NCI-H774 (cell line): ENCODE measurements around the gene CAPN1.
"Not testable (repeated sequence)": the region's sequence is repeated elsewhere in the genome, so short reads cannot be mapped to it uniquely, and the experiment has no call there.

ENCODE experiments used
- DNase-seq: peaks from one replicate; lab custom pipeline; 2025; lab: John Stamatoyannopoulos, UW

The CAPN1 gene

DNA sequence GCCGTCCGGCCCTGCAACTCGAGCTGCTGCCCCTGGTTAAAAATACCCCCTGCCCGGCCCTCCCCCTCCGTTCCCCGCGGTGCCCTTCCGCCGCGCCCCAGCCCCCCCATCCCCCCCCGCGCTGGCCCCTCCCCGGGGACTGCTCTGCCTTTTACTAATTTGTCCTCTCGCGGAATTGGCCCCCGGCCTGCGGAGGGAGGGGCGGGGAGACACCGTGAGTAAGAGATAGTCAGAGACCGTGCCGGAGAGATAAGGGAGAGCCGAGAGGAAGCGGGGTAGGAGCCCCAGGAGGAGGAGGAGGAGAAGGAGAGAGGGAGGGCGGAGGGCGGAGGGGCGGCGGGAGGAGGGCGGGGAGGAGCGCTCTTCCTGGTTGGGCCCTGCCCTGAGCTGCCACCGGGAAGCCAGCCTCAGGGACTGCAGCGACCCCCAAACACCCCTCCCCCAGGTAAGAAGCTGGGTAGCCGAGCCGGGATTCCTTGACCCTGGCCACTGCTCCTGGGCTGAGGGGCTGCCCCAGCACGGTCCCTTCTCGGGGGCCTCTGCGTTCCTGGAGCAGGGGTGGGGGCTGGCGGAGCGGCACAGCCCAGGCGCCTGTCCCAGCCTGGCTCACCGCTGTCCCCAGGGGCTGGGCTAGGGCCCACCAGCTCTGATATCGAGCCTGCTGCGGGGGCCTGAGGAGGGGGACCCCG, at the start of gene CAPN1:
Gene CAPN1, plus strand, starts transcription at position 360 of the 689 bp plus-strand sequence. CDS start 774 bp downstream, outside the sequence.
- DNase-seq = peak; percentile 51

DNA sequence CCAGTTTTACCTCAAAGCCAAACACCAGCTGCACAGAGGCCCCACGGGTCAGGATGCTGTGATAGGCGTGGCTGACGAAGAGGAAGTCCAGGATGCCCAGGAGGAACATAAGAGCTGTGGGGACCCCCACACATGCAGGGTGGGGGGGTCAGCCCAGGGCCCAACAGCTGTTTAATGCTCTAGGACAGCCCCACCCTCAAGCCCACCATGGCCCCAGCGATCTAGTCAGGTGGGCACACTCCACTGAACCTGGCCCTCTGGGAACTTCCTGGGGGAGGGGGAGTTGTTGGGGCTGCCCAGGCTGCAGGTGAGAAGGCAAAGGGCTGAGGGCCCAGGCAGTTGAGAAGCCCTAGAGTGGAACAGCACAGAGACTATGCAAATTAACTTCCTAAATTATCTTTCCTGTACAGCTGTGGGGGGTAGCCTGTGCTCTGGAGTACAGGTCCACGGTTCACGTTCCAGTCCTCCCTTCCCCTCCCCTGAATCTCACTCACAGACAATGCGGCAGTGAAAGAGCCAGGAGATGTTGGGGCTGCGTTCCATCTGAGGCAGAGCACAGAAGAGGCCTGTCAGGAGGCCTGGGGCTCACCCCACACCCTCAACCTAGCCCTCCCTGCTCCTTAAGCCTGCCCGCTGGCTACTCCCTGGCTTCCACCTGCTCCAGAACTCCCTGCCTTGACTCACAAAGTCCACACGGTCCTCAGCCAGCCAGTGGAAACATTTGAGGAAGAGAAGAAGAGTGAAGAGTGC, 49.3 kb upstream of the CAPN1 start:
- no peak for DNase-seq

DNA sequence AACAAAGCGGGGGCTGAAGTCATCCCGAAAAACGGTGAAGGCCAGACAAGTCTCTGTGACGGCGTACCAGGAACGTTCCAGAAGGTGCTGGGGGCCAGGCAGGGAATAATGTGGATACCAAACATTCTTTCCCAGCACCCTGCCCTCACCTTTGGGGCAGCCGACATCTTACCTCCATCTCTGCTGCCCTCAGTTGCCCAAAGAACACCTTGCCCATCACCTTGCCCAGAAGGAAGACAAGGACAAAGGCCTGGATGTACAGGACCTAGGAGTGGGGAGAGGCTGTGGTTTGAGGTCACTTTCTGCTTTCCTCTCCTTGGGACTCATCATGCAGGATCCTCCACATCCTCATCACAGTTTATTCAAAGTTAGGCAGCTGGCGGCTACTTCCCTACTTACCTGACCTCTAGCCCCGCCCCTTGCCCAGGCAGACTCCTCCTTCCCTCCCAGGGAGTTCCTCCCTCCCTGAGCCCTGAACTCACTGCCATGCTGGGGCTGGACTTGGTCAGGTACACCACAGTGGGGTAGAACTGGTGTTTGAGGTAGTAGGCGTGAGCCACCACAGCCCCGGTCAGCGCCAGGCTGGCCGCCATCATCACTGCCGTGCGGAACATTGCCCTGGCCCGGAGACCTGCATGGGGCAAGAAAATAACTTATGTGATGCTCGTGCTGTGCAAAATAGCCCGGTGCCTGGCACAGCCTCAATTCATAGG, 48.6 kb upstream of the CAPN1 start:
- peak; percentile 51 for DNase-seq

DNA sequence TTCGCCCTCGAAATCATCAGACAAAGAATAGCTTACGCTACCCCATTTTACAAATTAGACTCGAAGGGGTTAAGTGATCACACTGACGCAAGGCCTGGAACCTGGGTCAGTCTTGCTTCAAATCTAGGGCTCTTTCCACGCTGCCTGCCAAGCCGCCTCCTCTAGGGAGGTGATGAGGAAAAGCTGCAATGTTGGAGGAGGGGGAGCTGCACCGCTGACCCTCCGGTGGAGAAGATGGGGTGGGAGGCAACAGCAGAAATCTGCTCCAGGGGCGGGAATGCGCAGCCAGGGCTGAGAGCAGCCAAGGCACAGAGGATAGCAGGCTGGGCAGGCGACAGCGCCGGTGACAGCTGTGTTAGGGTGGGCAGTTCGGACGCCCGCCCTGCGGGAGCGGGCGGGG, 48.0 kb upstream of the CAPN1 start:
- DNase-seq = no peak

DNA sequence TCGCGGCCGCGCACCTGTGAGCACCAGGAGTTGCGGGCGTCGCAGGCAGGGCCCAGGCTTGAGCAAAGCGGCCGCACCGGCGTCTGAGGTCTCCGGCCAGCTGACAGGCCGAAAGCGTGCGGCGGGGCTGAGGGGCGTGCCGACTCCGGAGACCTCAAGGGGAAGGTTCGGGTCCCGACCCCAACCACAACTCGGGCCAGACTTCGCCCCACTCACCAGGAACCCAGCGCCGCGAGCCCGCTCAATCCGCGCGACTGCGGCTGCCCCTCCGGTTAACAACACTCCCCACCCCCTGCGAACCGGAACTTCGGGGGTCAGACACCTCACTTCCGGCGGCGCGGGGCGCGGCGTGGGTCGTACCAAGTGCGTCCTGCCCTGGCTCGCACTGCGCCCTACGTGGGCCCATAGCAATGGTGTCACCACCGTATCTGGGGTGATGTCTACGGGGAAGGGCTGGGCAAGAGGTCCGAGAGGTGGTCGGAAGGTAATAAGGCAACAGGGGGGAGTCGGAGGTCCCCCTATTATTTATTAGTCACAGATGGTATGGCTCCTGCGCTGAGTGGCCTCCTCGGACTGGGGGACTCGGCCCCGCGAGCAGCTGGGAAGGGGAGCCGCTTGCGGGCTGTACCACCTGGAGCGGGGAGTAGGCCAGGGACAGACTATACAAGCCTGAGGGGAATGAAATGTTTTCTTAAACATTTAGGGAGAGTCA, 47.3 kb upstream of the CAPN1 start, which contains the start of gene SYVN1:
Gene SYVN1, minus strand, starts transcription at position 280 of the 712 bp plus-strand sequence. CDS start 918 bp downstream, outside the sequence.
- DNase-seq = peak; percentile 90

DNA sequence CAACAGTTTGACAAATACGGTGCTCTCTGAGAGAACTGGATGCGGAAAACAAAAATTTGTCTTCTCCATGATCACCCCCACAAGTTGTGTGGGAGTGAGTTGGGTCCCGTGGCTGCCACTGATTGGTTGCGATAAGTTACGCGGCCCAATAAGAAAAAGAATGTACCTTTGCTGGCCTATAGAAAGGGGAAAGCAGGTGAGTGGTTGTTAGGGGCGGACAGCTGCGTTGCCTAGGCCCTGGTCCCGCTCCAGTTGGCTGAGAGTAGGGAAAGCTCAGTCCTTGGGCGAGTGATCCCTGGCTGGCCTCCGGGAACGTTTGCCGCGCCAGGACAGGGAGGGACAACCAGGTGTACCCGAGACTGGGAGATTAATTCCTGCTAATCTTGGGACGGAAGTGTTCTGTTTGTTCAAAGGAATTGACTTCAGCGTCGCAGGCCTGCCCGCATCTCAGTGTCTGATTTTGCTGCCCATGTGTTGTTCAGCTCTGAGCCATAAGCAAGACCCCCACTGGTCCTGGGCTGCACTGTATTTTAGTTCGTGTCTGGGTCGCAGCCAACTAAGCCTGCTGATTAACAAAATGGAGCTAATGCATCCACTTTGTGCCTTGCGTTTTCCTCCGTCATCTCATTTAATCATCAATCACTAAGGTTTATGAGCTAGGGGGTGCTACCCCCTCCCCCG, 46.6 kb upstream of the CAPN1 start:
- DNase-seq = peak; percentile 98

DNA sequence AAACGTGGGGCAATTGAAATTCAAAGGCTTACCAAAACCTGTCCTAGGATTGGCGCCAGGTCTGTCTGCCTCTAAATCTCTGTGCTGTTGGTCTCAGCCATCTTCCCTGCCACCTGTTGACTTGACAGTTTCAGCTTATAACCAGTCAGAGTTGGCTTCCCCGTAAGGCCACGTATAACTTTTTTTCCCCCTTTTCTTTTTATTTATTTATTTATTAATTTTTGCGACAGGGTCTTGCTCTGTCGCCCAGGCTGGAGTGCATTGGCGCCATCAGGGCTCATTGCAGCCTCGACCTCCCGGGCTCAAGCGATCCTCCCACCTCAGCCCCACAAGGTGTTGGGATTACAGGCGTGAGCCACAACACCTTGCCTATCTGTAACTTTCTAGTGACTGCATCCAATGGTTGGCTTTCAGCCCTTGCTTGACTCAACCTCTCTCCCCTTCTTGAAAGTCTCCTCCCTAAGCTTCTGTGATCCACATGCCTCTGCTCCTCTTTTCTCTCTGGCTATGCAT, 46.0 kb upstream of the CAPN1 start:
- no peak for DNase-seq

DNA sequence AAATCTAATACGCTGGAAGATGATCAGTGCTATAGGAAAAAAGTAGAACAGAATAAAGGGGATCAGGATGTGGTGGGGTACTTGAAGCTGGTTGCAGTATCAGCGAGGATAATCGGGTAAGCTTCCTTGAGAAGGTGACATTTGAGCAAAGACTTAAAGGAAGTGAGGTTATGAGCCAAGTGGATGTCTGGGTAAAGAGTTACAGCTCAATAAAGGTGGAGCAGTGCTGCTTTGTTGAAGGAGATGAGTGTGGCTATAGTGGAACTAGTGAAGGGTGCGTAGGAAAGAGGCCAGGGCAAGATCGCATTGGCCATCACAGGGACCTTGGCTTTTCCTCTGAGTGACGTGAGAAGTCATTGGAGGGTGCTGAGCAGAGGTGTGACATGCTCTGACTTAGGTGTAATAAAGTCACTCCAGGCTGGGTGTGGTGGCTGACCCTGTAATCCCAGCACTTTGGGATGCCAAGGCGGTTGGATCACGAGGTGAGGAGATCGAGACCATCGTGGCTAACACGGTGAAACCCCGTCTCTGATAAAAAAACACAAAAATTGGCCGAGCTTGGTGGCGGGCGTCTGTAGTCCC, 45.1 kb upstream of the CAPN1 start:
- DNase-seq = no peak

DNA sequence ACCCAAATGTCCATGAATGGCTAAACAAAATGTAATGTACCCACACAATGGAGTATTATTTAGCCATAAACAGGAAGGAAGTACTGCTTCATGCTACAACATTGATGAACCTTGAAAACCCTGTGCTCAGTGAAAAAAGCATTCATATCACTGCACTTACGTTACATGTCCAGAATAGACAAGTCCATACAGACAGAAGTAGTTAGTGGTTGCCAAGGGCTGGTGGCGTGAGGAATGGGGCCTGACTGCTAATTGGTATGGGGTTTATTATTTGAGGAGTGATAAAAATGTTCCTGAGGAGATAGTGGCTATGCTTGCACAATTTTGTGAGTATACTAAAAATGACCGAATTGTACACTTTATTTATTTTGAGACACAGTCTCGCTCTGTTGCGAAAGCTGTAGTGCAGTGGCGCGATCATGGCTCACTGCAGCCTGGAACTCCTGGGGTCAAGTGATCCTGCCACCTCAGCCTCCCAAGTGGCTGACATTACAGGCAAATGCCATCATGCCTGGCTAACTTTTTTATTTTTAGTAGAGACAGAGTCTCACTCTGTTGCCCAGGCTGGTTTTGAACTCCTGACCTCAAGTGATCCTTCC, 39.7 kb upstream of the CAPN1 start:
- DNase-seq = no peak

DNA sequence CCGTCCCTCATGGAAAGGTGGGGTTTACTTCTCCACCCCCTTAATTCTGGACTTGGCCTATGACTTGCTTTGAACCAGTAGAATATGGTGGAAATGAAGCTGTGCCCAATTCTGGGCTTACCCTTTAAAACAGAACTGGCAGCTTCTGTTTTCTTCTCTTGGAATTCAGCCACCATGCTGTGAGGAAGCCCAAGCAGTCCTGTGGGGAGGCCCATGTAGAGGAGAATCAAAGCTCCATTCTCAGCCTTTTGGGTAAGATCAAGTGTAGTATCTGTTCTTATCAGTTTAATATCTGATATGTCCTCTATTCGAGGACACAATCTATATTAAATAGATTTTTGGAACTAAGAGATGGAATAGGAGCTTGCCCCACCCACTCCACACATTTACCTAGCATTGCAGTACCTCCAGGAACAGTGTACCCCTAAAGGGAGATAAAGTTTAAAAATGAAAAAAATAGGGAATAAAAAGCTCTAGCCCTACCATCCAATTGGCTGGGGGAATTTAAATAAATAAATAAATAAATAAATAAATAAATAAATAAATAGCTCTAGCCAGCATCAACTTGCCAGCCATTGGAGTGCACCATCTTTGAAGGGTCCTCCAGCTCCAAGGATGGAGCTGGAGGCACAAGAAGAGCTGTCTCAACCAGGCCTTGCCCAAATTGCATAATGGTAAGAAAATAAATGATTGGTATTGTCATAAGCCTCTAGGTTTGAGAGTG, 34.2 kb upstream of the CAPN1 start:
- no peak for DNase-seq

DNA sequence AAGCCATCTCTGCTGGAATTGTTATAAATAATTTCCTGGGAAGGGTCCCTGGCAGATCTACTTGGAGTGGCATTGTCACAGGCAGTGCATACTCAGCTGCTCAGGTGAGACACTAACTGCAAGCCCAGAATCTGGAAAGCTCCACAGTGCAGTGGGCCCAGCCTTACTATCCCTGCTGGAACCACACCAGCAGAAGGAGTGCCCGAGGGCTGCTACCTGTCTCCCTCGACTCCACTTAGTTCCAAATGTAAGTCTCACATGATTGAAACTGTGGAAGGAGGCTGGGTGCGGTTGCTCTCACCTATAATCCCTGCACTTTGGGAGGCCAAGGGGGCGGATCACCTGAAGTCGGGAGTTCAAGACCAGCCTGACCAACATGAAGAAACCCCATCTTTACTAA, 33.1 kb upstream of the CAPN1 start:
- no peak for DNase-seq

DNA sequence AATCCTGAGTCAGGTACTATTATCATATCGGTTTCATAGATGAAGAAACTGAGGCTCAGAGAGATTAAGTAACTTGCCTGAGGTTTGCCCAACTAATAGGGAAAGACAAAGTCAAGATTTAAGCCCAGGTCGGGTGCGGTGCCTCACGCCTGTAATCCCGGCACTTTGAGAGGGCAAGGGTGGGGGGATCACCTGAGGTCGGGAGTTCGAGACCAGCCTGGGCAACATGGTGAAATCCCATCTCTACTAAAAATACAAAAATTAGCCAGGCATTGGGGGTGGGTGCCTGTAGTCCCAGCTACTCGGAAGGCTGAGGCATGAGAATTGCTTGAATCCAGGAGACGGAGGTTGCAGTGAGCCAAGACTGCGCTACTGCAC, 31.6 kb upstream of the CAPN1 start:
- DNase-seq = not testable (repeated sequence)

DNA sequence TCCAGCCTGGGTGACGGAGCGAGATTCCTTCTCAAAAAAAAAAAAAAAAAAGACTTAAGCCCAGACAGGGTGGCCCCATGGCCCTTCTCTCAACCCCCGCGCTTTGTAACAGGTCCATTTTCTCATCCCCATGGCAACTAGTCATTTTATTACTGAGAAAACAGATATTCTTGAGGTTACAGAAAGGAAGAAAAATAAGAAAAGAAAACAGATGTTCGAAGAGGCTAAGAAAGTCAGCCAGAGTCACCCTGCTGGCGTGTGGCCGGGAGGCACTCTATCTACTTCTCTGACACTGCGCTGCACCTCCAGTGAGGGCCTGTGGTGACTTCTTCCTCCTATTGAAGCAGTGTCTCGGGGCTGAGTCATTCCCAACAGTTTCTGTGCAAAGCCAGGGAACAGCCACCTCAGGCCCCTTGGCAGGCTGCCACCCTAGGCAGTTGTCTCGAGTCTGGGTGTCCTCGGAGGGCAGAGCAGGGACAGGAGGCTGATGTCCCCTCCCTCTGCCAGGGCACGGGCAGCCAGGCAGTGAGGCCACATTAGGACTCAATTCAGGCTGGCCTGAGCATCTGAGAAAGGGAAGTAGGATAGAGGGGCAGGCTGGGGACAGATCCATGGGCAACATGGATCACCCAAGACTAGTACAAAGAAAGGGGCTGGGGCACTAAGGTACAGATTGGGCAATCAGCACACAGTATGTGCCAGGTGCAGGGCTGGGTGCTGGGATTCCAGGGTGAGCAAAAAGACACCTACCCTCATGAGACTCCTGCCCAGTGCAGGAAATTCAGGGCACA, 31.0 kb upstream of the CAPN1 start:
- DNase-seq = peak; percentile 19

DNA sequence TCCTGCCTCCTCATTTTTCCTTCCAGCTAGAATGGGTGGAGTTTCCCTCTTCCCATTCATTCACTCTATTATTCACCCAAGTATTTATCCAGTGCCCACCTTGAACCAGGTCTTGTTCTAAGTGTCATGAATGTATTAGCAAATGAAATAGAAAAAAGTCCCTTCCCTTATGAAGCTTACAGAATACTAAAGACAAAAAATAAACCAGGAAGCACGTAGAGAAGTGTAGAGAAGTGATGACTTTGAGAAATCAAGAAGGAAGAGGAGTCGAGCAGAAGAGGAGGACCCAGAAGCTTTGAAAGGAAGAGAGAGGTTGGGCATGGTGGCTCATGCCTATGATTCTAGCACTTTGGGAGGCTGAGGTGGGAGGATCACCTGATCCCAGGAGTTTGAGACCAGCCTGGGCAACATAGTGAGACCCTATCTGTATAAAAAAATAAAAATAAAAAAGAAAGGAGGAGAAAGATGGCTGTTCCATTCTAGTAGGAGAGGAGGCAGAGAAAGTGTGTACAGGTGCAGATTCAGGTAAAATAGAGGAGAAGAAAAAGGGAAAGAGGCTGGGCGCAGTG, 30.3 kb upstream of the CAPN1 start:
- no peak for DNase-seq

DNA sequence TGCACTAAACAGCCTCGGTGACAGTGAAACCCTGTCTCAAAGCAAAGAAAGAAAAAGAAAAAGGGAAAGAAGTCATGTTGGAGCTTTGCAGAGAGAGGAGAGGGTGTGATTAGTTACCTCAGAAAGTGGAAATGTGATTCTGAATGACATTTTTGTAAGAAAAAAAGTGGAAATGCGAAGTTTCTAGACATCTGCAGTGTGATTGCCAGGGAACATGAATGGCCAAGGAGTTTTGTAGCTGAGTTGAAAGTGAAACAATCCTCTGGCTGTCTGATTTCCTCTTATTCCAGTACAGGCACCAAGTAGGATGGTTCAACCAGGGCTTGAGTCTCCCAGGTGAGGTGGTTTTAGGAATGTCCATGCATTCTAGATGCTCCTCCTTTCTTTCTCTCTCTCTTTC, 29.6 kb upstream of the CAPN1 start:
- DNase-seq = no peak

DNA sequence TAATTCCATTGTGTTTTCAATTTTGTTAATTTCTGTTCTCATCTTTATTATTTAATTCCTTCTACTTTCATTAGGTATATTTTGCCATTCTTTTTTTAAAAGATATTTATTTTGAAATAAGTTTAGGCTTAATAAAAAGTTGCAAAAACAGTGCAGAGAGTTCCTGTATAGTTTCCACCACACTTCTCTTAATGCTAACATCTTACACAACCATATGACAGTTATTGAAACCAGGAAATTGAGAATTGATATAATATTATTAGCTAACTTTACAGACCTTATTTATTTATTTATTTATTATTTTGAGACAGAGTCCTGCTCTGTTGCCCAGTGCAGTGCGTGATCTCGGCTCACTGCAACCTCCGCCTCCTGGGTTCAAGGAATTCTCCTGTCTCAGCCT, 25.5 kb upstream of the CAPN1 start:
- DNase-seq = no peak

DNA sequence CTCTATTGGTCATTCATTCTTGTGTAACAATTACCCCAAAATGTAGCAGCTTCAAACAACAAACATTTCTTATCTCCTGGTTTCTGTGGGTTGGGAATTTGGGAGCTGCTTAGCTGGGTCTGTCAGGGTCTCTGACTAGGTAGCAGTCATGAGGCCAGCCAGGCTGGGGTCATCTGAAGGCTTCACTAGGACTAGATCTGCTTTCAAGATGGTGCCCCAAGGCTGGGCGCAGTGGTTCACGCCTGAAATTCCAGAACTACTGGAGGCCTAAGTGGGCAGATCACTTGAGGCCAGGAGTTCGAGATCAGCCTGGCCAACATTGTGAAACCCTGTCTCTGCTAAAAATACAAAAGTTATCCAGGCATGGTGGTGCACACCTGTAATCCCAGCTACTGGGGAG, 24.8 kb upstream of the CAPN1 start:
- no peak for DNase-seq

DNA sequence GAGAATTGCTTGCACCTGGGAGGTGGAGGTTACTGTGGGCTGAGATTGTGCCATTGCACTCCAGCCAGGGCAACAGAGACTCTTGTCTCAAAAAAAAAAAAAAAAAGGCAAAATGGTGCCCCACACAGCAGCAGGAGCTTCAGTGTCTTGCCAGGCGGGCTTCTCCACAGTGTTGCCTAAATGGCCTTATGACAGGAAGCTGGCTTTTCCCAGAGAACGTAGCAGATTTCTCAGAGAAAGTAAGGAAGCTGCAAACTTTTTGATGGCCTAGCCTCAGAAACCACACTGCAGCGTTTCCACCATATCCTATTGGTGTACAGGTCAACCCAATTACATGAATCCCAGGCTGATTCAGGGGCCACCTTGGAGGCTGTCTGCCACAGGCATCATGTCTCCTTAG, 24.4 kb upstream of the CAPN1 start:
- DNase-seq = no peak

DNA sequence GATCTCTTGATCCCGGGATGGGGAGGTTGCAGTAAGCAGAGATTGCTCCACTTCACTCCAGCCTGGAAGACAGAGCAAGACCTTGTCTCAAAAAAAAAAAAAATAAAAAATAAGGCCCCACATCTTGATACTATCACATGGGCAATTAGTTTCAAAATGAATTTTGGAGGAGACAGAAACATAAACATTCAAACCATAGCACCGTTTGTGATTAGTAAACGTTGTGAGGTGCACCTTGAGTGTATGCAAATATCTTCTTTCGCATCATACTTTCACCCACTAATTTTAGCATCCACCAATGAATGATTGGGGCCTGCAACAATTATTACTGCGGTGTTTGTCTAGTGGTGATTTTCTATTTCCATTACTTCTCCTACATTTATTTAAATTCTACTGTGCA, 22.7 kb upstream of the CAPN1 start:
- DNase-seq = no peak
